Neural cell (in vitro differentiated cells): Measurements from ENCODE around the gene PRRG2.

ENCODE experiments used
- EP300 ChIP-seq: fragments of 450-650 bp; conservative IDR thresholded peaks from 2 replicates; pipeline ENCODE4 v1.6.1; 2014; ENCODE audit warnings: antibody characterized with exemption, mild to moderate bottlenecking, moderate library complexity; ENCODE audit not compliant: poor library complexity, severe bottlenecking
- EZH2 ChIP-seq: fragments of 200-600, 300-800 bp; shearing (Covaris generic), sonication (generic); IDR thresholded peaks from 2 replicates; pipeline ENCODE4 v1.6.1; 2014; ENCODE audit warnings: antibody characterized with exemption, low read length, borderline replicate concordance, mild to moderate bottlenecking; ENCODE audit not compliant: insufficient read depth, poor library complexity, severe bottlenecking
- MXI1 ChIP-seq: fragments of 450-650 bp; conservative IDR thresholded peaks from 2 replicates; pipeline ENCODE4 v1.6.1; 2014; ENCODE audit warnings: antibody characterized with exemption, mild to moderate bottlenecking; ENCODE audit not compliant: poor library complexity, severe bottlenecking
- POLR2AphosphoS5 ChIP-seq: IDR thresholded peaks from 2 replicates; pipeline ENCODE4 v1.6.1; 2012
- RAD21 ChIP-seq: fragments of 450-650 bp; conservative IDR thresholded peaks from 2 replicates; pipeline ENCODE4 v1.6.1; 2014; ENCODE audit warnings: antibody characterized with exemption, mild to moderate bottlenecking, moderate library complexity
- SMC3 ChIP-seq: fragments of 450-650 bp; conservative IDR thresholded peaks from 2 replicates; pipeline ENCODE4 v1.6.1; 2014; ENCODE audit warnings: antibody characterized with exemption, mild to moderate bottlenecking, moderate library complexity; ENCODE audit not compliant: poor library complexity
- TAF1 ChIP-seq: IDR thresholded peaks from 2 replicates; pipeline ENCODE4 v1.6.1; 2012; ENCODE audit warnings: low read depth
- TF ChIP-seq, protein P1 (sequence below): fragments of 450-650 bp; IDR thresholded peaks from 2 replicates; pipeline ENCODE4 v1.5.1; 2014; ENCODE audit warnings: antibody characterized with exemption, mild to moderate bottlenecking, moderate library complexity; ENCODE audit not compliant: poor library complexity, severe bottlenecking
- TF ChIP-seq, protein P2 (sequence below): IDR thresholded peaks from 2 replicates; pipeline ENCODE4 v1.6.1; 2012; ENCODE audit warnings: borderline replicate concordance

DNA sequence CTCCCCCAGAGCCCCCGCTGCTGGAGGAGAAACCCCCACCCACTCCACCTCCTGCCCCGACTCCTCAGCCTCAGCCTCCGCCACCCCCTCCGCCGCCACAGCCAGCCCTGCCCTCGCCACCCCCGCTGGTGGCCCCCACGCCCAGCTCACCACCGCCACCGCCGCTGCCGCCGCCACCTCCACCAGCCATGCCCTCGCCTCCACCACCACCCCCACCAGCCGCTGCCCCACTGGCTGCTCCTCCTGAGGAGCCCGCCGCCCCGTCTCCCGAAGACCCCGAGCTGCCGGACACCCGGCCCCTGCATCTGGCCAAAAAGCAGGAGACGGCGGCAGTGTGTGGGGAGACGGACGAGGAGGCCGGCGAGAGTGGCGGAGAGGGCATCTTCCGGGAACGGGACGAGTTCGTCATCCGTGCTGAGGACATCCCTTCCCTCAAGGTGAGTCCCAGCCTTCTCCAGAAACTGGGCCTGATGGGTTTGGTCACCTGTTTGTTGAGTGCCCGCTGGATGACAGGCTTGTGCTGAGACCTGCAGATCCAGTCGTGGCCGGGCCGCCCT lies 20.4 kb downstream of the PRRG2 start:
- no peak for TF ChIP-seq POLR2AphosphoS5
- no peak for TF ChIP-seq EP300
- TF ChIP-seq, protein P1, sequence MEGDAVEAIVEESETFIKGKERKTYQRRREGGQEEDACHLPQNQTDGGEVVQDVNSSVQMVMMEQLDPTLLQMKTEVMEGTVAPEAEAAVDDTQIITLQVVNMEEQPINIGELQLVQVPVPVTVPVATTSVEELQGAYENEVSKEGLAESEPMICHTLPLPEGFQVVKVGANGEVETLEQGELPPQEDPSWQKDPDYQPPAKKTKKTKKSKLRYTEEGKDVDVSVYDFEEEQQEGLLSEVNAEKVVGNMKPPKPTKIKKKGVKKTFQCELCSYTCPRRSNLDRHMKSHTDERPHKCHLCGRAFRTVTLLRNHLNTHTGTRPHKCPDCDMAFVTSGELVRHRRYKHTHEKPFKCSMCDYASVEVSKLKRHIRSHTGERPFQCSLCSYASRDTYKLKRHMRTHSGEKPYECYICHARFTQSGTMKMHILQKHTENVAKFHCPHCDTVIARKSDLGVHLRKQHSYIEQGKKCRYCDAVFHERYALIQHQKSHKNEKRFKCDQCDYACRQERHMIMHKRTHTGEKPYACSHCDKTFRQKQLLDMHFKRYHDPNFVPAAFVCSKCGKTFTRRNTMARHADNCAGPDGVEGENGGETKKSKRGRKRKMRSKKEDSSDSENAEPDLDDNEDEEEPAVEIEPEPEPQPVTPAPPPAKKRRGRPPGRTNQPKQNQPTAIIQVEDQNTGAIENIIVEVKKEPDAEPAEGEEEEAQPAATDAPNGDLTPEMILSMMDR = no peak
- TF ChIP-seq TAF1 = no peak
- no peak for TF ChIP-seq EZH2
- no peak for TF ChIP-seq SMC3
- TF ChIP-seq, protein P2, sequence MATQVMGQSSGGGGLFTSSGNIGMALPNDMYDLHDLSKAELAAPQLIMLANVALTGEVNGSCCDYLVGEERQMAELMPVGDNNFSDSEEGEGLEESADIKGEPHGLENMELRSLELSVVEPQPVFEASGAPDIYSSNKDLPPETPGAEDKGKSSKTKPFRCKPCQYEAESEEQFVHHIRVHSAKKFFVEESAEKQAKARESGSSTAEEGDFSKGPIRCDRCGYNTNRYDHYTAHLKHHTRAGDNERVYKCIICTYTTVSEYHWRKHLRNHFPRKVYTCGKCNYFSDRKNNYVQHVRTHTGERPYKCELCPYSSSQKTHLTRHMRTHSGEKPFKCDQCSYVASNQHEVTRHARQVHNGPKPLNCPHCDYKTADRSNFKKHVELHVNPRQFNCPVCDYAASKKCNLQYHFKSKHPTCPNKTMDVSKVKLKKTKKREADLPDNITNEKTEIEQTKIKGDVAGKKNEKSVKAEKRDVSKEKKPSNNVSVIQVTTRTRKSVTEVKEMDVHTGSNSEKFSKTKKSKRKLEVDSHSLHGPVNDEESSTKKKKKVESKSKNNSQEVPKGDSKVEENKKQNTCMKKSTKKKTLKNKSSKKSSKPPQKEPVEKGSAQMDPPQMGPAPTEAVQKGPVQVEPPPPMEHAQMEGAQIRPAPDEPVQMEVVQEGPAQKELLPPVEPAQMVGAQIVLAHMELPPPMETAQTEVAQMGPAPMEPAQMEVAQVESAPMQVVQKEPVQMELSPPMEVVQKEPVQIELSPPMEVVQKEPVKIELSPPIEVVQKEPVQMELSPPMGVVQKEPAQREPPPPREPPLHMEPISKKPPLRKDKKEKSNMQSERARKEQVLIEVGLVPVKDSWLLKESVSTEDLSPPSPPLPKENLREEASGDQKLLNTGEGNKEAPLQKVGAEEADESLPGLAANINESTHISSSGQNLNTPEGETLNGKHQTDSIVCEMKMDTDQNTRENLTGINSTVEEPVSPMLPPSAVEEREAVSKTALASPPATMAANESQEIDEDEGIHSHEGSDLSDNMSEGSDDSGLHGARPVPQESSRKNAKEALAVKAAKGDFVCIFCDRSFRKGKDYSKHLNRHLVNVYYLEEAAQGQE = no peak
- no peak for TF ChIP-seq MXI1
- TF ChIP-seq RAD21 = no peak
